Neural cell (in vitro differentiated cells): ENCODE measurements around the gene ZBTB7B. TPM values are rescaled to one million over a fixed set of nuclear protein-coding genes. Genes with fewer than 3 reads are reported as not detected.
"Not testable (repeated sequence)": the region's sequence is repeated elsewhere in the genome, so short reads cannot be mapped to it uniquely, and the experiment has no call there.

ENCODE experiments used
- H2AFZ ChIP-seq: fragments of 200-600, 300-800 bp; sonication (generic), shearing (Covaris generic); 2 replicates; pipeline ENCODE4 v1.6.0; 2014; ENCODE audit warnings: low read depth, mild to moderate bottlenecking, antibody characterized with exemption, low read length, moderate library complexity
- H3F3A ChIP-seq: fragments of 200-600 bp; shearing (Covaris generic); 2 replicates; pipeline ENCODE4 v1.6.1; 2016; ENCODE audit warnings: mild to moderate bottlenecking, moderate library complexity, mixed read lengths, antibody characterized with exemption, low read length; ENCODE audit not compliant: insufficient read depth, poor library complexity, severe bottlenecking
- H3K27ac ChIP-seq: fragments of 200-600, 300-800 bp; sonication (generic), shearing (Covaris generic); 2 replicates; pipeline ENCODE4 v1.5.1; 2014; ENCODE audit warnings: mild to moderate bottlenecking, low read length, moderate library complexity
- H3K27me3 ChIP-seq: fragments of 300-800, 200-600 bp; sonication (generic), shearing (Covaris generic); 2 replicates; pipeline ENCODE4 v1.6.0; 2014; ENCODE audit warnings: mild to moderate bottlenecking, low read depth, low read length, moderate library complexity; ENCODE audit not compliant: insufficient read depth
- H3K36me3 ChIP-seq: fragments of 300-800, 200-600 bp; sonication (generic), shearing (Covaris generic); 2 replicates; pipeline ENCODE4 v1.5.1; 2014; ENCODE audit warnings: mild to moderate bottlenecking, antibody characterized with exemption, low read length, moderate library complexity; ENCODE audit not compliant: insufficient read depth
- H3K4me2 ChIP-seq: fragments of 300-800, 200-600 bp; sonication (generic), shearing (Covaris generic); 2 replicates; pipeline ENCODE4 v1.6.0; 2014; ENCODE audit warnings: mild to moderate bottlenecking, low read length
- H3K4me3 ChIP-seq: fragments of 300-800, 200-600 bp; sonication (generic), shearing (Covaris generic); 2 replicates; pipeline ENCODE4 v1.5.1; 2014; ENCODE audit warnings: mild to moderate bottlenecking, low read length, moderate library complexity
- H3K79me2 ChIP-seq: fragments of 200-600 bp; shearing (Covaris generic); replicated peaks from 2 replicates; pipeline ENCODE4 v1.6.0; 2014; ENCODE audit warnings: mild to moderate bottlenecking, low read length, moderate library complexity; ENCODE audit not compliant: insufficient read depth
- H3K9ac ChIP-seq: fragments of 300-800, 200-600 bp; sonication (generic), shearing (Covaris generic); 2 replicates; pipeline ENCODE4 v1.6.1; 2016; ENCODE audit warnings: mild to moderate bottlenecking, low read length, mixed read lengths
- H3K9me2 ChIP-seq: fragments of 200-600 bp; shearing (Covaris generic); 2 replicates; pipeline ENCODE4 v1.6.1; 2016; ENCODE audit warnings: mild to moderate bottlenecking, low read length, mixed read lengths; ENCODE audit not compliant: insufficient read depth
- H3K9me3 ChIP-seq: fragments of 200-600, 300-800 bp; sonication (generic), shearing (Covaris generic); 2 replicates; pipeline ENCODE4 v1.6.1; 2016; ENCODE audit warnings: mild to moderate bottlenecking, mixed run types, low read length, moderate library complexity, mixed read lengths
- H4K20me1 ChIP-seq: fragments of 200-600 bp; shearing (Covaris generic); 2 replicates; pipeline ENCODE4 v1.6.1; 2016; ENCODE audit warnings: mild to moderate bottlenecking, mixed run types; ENCODE audit not compliant: insufficient read depth
- CTCF ChIP-seq: fragments of 450-650 bp; IDR thresholded peaks from 2 replicates; pipeline ENCODE4 v1.5.1; 2014; ENCODE audit warnings: antibody characterized with exemption, mild to moderate bottlenecking, moderate library complexity; ENCODE audit not compliant: poor library complexity, severe bottlenecking
- EP300 ChIP-seq: fragments of 450-650 bp; conservative IDR thresholded peaks from 2 replicates; pipeline ENCODE4 v1.6.1; 2014; ENCODE audit warnings: antibody characterized with exemption, mild to moderate bottlenecking, moderate library complexity; ENCODE audit not compliant: poor library complexity, severe bottlenecking
- EZH2 ChIP-seq: fragments of 200-600, 300-800 bp; shearing (Covaris generic), sonication (generic); IDR thresholded peaks from 2 replicates; pipeline ENCODE4 v1.6.1; 2014; ENCODE audit warnings: antibody characterized with exemption, low read length, borderline replicate concordance, mild to moderate bottlenecking; ENCODE audit not compliant: insufficient read depth, poor library complexity, severe bottlenecking
- MXI1 ChIP-seq: fragments of 450-650 bp; conservative IDR thresholded peaks from 2 replicates; pipeline ENCODE4 v1.6.1; 2014; ENCODE audit warnings: antibody characterized with exemption, mild to moderate bottlenecking; ENCODE audit not compliant: poor library complexity, severe bottlenecking
- POLR2AphosphoS5 ChIP-seq: IDR thresholded peaks from 2 replicates; pipeline ENCODE4 v1.6.1; 2012
- RAD21 ChIP-seq: fragments of 450-650 bp; conservative IDR thresholded peaks from 2 replicates; pipeline ENCODE4 v1.6.1; 2014; ENCODE audit warnings: antibody characterized with exemption, mild to moderate bottlenecking, moderate library complexity
- REST ChIP-seq: IDR thresholded peaks from 2 replicates; pipeline ENCODE4 v1.6.1; 2012; ENCODE audit warnings: borderline replicate concordance
- SMC3 ChIP-seq: fragments of 450-650 bp; conservative IDR thresholded peaks from 2 replicates; pipeline ENCODE4 v1.6.1; 2014; ENCODE audit warnings: antibody characterized with exemption, mild to moderate bottlenecking, moderate library complexity; ENCODE audit not compliant: poor library complexity
- TAF1 ChIP-seq: IDR thresholded peaks from 2 replicates; pipeline ENCODE4 v1.6.1; 2012; ENCODE audit warnings: low read depth
- polyA plus RNA-seq: library from polyadenylated mRNA; depleted of rRNA; stranded (reverse); fragments of >200 nt; gene quantifications from 2 replicates; pipeline ENCODE4 v1.2.3, GENCODE V29; 2014

The ZBTB7B gene
- polyA plus RNA-seq, 1 donor from 2014 or later: 0.54 TPM

GRCh38 chr1:154982897-154983648, 19.5 kb upstream of the ZBTB7B start, which contains the start of gene FLAD1:
Gene FLAD1 (plus strand): TSS chr1:154983344. CDS start chr1:154983695, 351 bp downstream.
- H4K20me1 ChIP-seq: no peaks in the 10 kb centered on the region
- H3K27me3 ChIP-seq: no peaks in the 10 kb centered on the region
- H3K4me3 ChIP-seq: peak within 1 kb of the TSS; percentile 94
- H3K27ac ChIP-seq: peak within 1 kb of the TSS; percentile 92
- no peaks in the 10 kb centered on the region for H3F3A ChIP-seq
- peak within 1 kb of the TSS; percentile 86 for H3K9ac ChIP-seq
- peak within 1 kb of the TSS; percentile 66 for H2AFZ ChIP-seq
- H3K36me3 ChIP-seq: no peaks in the 10 kb centered on the region
- TF ChIP-seq TAF1 (peak; percentile 68), SMC3 (no peak), EP300 (peak; percentile 22), POLR2AphosphoS5 (peak; percentile 87), CTCF (no peak), RAD21 (peak; percentile 26), REST (peak; percentile 77), EZH2 (no peak), MXI1 (peak; percentile 97)
- H3K4me2 ChIP-seq: peak within 1 kb of the TSS; percentile 85
- no peaks in the 10 kb centered on the region for H3K9me3 ChIP-seq
- H3K79me2 ChIP-seq: peaks cover 17% of the 10 kb centered on the region
- H3K9me2 ChIP-seq: no peaks in the 10 kb centered on the region

- H3F3A ChIP-seq: no peaks in the 10 kb centered on the region
- peak; percentile 9 for TF ChIP-seq CTCF
- no peak for TF ChIP-seq TAF1
- H3K27me3 ChIP-seq: no peaks in the 10 kb centered on the region
- no peaks in the 10 kb centered on the region for H3K9me2 ChIP-seq
- H3K9ac ChIP-seq: peak overlapping the region; percentile 86
- H3K9me3 ChIP-seq: no peaks in the 10 kb centered on the region
- H4K20me1 ChIP-seq: no peaks in the 10 kb centered on the region
- peak overlapping the region; percentile 92 for H3K27ac ChIP-seq
- peak overlapping the region; percentile 66 for H2AFZ ChIP-seq
- H3K4me3 ChIP-seq: peak overlapping the region; percentile 94
- peak overlapping the region; percentile 85 for H3K4me2 ChIP-seq
- H3K36me3 ChIP-seq: no peaks in the 10 kb centered on the region
- H3K79me2 ChIP-seq: peaks cover 17% of the 10 kb centered on the region
Measured at GRCh38 chr1:154983776-154984466, 18.7 kb upstream of the ZBTB7B start.

GRCh38 chr1:154986736-154987135, 15.9 kb upstream of the ZBTB7B start:
- not testable (repeated sequence) for H3K9ac ChIP-seq, H4K20me1 ChIP-seq, H3K27ac ChIP-seq, H3K4me2 ChIP-seq, H3K9me2 ChIP-seq, H3K27me3 ChIP-seq, H3K4me3 ChIP-seq, H3K36me3 ChIP-seq, H3F3A ChIP-seq, H3K9me3 ChIP-seq, H2AFZ ChIP-seq
- H3K79me2 ChIP-seq: peaks cover 17% of the 10 kb centered on the region
